AG20443 (cell line): Measurements from ENCODE around the gene TFCP2.

Experiments
- DNase-seq: peaks from one replicate; pipeline ENCODE4 v3.0.0; 2012; ENCODE audit warnings: low spot score, mixed read lengths

TFCP2 gene

DNA sequence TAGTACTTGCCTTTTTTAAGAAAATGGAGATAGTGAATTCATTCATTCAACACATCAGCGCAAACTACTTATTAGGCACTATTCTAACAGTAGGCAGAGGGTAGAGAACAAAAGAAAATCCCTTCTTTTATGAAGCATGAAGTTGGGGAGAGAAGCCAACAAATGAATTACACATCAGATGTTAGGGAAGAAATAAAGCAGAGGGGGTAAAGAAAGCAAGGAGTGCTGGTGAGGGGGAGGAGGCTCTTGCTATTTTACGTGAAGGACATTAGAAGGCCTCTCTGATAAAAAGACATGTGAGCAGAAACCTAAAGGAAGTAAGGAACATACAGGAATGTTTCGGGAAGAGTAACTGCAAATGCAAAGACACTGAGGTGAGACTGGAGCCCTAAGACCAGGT lies 22.2 kb downstream of the TFCP2 start:
- no peak for DNase-seq

DNA sequence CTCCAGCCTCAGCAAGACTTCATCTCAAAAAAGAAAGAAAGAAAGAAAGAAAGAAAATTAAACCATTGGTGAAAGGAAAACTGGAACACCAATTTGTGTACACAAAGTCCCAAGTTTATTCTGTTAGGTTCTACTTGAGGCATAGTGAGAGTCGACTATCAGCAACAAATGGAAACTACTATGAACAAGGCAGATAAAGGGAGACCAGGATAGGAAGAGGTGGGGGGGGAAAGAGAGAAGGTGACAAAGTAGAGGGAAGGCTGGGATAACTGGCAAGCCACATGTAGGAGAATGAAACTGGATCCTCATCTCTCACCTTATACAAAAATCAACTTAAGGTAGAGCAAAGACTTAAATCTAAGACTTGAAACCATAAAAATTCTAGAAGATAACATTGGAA lies 25.6 kb downstream of the TFCP2 start:
- DNase-seq = no peak

DNA sequence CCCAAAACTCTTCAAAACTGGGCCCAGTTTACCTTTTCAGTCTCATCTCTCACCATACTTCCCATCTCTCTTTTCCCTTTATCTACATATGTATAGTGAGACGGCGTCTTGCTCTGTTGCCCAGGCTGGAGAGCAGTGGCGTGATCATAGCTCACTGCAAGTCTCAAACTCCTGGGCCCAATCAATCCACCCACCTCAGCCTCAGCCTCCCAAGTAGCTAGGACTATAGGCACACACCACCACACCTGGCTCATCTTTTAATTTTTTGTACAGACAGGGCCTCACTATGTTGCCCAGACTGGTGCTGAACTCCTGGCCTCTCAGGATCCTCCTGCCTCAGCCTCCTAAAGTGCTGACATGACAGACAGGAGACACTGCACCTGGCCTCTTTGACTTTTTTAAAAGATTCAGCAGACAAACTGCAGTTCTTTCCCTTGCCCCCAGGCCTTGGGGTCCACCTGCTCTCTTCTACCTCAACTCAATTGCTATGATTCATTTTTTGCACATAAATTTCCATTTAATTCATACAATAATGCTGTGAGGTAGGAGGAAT lies 33.6 kb downstream of the TFCP2 start:
- no peak for DNase-seq

DNA sequence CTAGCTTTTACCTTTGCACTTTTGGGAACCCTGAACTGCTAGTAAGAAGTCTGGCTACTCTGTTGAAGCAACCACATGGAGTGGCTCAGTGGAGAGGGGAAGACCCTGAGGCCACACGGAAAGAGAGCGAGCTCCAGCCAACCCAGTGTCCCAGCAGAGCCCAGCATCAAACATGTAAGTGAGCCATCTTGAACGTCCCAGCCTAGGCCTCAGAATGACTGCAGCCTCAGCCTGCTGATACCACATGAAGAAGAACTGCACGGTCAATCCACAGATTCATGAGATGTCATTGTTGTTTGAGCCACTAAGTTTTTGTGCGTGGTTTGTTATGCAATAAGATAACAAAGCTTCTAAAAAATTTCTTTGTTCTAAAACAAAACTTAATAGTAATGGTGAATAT lies 40.2 kb downstream of the TFCP2 start:
- DNase-seq = no peak

DNA sequence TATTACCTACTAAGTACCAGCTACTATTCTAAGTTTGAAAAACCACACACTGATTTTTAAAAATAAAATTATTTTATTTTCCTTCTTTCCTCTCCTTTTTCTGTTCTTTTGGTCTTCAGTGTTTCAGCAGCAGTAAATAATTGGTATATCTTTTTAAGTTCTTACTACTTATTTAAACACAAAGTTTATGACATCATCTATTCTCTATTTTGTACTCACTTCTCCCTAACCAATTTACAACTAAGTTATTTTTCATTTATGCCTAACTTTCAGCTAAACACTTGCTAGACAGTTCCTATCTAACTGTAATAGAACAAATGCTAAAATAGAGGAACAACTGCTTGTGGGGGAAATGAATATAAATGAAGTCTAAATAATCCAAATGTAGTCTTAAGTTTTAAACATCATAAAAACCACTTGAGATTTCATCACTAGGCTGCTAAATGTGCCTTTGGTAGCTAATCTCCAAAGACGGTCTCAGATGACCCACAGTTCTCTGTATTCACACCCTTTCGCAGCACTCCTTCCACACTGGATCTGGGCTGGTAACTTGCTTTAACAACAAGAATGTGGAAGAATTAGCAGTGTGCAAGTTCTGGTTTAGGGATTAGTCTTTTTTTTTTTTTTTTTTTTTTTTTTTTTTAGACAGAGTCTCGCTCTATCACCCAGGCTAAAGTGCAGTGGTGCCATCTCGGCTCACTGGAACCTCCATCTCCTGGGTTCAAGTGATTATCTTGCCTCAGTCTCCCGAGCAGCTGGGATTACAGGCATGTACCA lies 41.0 kb downstream of the TFCP2 start:
- no peak for DNase-seq

DNA sequence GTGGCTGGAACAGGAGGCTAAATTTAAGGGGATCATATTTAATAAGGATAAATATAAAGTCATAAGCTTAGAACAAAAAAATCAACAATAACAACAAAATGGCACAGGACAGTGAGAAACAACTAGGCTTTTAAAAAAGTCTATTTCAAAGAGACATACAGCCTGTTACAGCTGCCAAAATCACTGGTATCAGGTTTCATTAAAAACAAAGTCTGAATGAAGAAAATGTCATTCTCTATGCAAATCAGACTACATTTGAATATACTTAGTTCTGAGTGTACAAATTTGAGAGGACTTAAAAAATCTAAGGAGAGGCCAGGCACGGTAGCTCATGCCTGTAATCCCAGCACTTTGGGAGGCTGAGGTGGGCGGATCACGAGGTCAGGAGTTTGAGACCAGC lies 44.0 kb downstream of the TFCP2 start:
- no peak for DNase-seq

DNA sequence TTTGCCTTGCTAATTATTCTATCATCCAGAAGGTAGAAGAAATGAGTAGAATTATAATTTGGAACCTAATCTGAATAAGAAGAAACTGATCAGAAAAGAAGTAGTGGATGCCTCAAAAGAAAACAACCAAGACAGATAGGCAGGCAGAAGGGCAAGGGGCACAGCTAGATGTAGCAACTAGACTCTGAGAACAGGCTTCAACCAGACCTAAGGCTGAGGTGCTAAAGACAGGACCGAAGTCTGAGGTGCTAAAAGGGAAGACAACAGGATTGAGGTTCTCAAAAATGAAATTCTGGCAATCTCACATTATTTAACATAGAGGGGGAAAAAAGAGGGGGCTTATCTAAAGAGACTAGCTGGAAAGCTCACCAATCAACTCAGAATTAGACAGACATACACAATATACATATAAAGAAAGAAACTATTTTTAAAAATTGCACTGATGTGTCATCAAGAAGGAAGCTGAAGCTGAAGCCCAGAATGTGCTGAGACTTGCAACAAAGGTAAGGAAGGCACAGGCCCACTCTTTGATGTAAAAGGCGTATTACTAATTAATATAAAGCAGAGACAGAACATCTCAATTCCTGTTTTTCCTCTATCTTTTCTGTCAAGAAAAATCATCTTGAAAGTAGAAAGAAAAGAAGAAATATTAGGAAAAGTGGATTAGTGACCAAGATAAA lies 45.7 kb downstream of the TFCP2 start:
- no peak for DNase-seq

DNA sequence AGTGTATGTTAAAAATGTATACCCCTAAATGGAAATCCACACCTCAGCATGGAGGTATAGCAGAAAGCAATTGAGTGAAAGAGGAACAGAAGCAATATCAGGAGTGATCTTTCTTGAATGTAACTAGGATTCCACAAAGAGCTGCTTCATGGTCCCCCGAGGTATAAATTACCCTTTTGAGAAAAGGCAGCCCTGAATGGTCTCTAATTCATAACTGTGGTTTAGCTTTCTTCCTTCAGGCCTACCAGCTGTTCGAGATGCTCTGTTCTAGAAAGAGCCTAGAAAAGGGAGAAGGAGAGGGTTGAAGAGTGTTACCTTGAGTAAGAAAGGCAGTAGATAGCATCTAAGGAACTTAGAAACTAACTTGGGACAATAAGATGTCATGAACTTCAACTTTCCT lies 46.6 kb downstream of the TFCP2 start:
- DNase-seq = no peak

DNA sequence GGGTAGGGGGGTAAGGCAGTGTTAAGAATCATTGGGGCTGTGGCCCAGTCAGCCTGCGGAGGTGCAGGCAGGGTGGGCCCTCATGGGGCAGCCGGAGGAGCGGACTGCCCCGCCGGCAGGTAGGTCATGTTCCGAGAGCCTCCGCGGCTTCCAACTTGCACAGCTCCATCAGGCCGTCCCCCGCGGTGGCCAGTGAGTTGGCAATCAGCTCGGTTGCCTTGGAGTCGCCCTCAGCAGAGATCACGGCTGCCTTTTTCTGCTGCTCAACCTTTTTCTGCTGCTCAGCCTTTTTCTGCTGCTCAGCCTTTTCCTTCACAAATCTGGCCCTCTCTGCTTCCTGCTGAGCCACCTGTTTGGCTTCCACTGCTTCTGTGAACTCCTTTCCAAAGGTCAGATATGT lies 48.4 kb downstream of the TFCP2 start:
- no peak for DNase-seq

DNA sequence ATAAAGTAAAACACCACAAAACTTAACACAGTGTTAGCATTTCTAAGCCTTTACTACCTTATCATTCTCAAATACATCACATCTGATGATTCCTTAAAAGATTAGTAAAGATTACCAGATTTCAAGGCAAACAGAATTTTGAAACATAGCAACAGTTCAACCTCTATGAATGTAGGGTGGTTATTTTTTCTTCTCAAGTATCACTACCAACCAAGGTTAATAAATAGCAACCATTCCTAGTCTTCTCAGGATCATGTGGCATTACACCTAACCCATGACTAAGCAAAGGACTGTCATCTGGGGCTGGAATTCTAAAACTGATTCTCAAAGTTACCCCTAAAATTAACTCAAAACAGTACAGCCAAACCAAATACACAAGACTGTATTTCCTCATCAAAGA lies 50.1 kb downstream of the TFCP2 start:
- DNase-seq = no peak

DNA sequence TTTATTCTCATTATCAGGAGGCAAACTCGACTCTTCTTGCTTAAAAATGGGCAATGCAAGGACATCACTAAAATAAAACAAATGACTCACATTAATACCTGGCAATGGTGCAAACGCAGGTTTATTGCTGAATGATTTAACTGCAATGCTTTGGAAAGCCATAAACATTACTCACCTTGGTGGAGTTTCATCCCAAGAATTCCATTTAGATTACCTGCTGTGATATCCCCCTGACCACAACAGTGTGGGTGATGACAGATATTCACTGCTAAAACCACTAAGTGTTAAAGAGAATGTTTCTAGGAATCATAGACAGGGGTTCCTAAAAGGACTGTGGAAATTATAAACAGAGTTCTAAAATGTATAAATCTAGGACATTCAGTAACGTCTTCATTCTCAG lies 54.2 kb downstream of the TFCP2 start:
- peak; percentile 10 for DNase-seq

DNA sequence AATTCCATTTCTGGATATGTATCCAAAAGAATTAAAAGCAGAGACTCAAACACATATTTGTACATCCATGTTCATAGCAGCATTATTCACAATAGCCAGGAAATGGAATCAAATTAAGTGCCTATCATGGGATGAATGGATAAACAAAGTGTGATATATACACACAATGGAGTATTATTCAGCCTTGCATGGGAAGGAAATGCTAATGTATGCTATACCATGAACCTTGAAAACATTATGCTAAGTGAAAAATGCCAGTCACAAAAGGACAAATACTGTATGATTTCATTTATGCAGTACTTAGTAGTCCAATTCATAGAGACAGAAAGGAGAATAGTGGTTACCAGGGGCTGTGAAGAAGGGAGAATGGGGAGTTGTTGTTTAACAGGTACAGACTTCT lies 57.4 kb downstream of the TFCP2 start:
- DNase-seq = no peak

DNA sequence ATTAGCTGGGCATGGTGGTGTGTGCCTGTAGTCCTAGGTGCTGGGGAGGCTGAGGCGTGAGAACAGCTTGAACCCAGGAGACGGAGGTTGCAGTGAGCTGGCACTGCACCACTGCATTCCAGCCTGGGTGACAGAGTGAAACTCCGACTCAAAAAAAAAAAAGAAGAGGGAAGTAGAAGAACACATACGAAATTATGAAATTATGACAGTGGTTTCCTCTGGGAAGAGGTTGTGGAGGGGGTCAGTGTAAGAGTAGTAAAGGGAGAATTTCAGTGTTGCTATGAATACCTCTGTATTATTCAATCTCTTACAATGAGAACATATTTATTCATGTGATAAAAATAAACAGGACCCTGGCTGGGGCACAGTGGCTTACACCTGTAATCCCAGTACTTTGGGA lies 64.8 kb downstream of the TFCP2 start:
- no peak for DNase-seq

DNA sequence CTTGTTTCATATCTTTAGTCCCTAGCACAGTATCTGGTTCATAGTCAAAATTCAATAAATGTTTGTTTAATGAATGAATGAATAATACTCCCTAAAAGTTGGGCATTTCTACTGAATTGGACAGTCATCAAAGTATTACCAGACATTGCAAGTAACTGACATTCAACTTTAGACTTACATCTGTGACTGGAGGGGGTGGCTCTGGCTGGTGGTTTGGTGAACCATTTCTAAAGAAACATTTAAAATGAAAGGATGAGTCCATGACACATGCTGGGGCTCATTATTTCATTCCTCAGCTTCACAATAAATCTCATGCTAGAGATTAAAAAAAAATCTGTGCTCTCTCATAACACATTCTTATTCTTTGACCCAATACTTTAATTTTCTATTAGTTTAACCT lies 69.0 kb downstream of the TFCP2 start:
- DNase-seq = no peak

DNA sequence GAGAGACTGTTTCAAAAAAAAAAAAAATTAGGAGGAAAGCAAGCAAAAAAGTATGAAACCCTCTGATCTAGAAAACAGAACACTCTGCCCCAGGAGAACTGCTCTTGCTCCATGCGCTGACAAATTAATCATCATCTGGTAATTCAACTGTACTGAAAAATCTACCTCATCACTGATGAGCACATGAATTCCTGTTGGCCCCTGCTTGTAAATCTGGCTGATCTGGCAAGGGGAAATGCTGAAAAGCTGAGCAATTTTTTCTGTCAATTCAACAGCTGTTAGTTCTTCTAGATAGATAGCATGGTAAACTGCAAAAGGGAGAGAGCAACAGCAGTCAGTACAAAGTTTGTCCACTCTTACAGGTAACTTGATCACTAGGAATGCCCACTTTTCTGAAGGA lies 74.3 kb downstream of the TFCP2 start:
- DNase-seq = no peak

DNA sequence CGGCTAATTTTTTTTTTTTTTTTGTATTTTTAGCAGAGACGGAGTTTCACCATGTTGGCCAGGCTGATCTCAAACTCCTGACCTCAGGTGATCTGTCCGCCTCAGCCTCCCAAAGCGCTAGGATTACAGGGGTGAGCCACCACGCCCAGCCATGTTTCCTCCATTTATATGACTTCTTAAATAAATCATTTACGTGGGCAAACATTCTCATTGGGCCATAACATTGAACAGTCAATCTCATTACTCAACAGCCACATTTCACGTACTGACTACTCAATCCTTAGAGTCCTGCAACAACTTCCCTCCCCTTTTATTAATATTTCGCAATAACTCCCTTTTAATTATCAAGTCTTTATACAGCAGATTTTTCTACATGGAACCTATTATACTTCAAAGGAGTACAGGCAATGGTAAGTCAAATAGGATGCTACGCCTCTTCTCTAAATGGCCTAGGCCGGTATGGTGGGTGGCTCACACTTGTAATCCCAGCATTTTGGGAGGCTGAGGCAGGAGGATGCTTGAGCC lies 82.2 kb downstream of the TFCP2 start:
- no peak for DNase-seq

DNA sequence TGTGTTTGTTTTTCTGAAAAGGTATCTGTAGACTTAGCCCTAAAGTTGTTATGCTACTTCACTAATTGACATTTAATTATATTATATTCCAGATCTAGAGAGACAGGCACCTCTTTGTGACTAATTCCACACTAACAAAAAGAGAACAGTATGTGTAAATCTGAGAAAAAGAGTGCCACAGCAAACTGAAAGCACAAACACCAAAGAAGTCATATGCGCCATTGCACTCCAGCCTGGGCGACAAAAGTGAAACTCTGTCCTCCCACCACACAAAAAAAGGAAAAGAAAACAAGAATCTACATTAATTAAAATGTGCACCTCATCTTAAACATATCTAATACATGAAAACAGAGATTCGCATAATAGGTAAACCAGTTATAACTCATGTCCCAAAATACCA lies 85.1 kb downstream of the TFCP2 start:
- no peak for DNase-seq

DNA sequence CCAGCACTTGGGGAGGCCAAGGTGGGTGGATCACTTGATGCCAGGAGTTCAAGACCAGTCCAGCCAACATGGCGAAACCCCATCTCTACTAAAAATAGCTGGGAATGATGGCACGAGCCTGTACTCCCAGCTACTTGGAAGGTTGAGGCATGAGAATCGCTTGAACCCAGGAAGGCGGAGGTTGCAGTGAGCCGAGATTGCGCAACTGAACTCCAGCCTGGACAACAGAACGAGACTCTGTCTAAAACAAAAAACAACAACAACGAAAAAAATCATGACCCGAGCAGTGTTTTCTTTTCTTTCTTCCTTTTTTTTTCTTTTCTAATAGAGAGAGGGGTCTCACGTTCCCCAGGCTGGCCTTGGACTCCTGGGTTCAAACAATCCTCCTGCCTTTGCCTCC lies 86.0 kb downstream of the TFCP2 start:
- DNase-seq = no peak

DNA sequence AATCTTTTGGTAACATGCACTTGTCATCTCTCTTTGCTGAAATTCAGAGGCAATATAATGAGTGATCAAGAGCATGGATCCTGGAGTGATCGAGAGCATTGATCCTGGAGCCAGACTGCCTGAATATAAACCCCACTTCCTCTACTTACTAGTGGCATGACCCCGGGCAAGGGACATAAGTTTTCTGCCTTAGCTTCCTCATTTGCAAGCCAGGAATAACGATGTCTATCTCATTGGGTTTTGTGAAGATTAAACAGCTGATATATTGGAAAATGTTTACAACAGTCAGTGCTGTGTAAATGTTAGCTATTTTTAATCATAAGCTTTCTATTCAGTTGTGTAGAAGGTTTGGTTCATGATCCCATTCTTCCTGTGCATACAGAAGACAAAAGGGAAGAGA lies 87.2 kb downstream of the TFCP2 start:
- DNase-seq = no peak

DNA sequence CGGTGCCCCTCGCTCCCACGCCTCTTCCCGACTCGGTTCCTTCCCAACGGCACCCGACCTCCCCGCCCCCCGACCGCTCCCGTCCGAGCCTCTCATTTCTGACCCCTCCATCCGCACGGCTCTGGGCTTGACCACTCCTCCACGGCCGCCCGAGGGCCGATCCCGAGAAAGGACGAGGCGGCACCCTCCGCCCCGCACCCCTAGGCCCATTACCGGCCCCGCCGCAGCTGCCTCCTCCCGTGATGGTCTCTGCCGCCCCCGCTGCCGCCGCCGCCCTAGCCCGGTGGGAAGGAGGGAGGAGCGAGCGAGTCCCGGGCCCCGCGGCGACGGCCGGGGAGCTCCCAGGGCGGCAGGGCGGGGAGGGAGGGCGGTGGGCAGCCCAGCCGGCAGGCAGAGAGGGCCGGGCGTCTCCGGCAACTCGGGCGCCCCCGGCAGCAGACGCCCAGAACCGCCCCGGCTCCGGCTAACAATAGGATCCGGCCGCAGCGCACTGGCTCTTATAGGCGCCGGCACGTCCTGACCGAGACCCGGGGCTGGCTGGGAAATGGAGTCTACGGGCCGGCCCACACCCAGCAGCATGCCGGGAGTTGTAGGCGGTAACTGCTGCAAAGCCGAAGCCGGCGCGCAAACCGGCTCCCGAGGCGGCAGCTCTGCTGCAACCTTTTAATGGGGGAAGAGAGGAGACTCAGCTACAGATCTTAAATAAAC lies 89.7 kb downstream of the TFCP2 start, which contains the start of gene CSRNP2:
TSS of gene CSRNP2 (minus strand) at position 471 of the 708 bp plus-strand sequence. CDS start 7,035 bp downstream, outside the sequence.
- DNase-seq = peak; percentile 99

DNA sequence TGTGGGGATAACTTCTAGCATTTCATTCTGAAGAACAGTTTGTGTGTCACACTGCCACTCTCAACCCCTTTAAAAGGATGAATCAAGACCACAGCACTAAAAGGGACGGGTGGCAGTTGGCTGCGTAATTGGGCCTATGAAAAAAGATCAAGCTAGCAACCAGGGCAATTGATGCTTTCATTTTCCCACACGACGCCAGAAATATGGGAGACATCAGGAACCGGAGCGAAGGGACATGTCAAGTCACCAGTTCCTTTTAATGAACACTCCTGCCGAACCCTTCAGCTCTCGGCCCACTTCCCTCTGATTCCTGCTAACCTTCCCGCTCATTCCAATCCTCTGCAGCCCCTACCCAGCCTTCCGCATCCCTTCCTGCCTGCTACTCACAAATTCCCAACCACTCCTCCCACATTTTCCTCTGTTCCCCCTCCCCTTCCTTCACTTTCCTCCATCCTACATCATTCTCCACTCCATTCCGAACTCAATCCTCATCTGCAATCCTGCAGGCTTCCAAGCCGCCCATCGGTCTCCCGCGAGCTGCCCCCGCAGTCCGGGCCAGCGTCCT lies 90.3 kb downstream of the TFCP2 start:
- peak; percentile 45 for DNase-seq

DNA sequence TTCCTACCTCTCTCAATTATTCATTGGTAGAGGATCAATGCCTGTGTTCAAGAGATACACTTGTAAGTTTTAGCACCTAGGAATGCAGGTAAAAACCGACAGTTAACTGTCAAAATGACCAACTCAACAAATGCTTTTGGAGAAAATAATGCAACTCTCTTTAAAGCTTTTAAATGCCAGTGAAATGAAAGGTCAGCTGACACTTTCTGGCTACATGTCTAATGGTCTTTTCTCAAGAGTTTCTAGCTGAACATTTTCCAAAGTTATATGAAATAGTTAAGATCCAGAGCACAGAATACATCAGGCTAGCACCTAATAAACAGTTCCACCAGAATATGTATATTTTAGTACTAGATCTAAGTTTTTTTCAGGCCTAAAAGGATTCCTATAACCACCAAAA lies 91.5 kb downstream of the TFCP2 start:
- DNase-seq = no peak
